ENCODE measurements around the gene GRAP2. TPM values are rescaled to one million over a fixed set of nuclear protein-coding genes. Genes with fewer than 3 reads are reported as not detected.

The GRAP2 gene
- total and polyA plus RNA-seq, 2 of the 8 experiments (the other 6 are each of a cell fraction or from before 2014, with no cell fraction given), result 0.08 TPM; not detected in 1

DNA sequence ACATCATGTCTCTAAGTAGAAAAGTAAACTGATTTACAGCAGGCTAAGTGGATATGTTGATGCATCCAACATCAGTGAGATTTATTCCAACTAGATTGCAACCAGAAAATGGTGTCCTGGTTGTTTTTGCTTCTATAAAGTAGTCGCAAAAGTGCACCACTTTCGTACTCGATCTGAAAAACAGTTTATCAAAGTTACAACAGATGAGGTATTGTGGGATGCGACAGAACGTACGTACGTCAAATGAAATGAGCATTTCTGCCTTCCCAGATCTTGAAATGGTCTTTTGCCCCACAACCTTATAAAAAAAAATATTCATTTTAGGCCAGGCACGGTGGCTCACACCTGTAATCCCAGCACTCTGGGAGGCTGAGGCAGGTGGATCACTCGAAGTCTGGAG, 13.7 kb downstream of the GRAP2 start:
- no peak overlapping the region for H2BK20ac ChIP-seq (ENCODE audit: low read length)
- H2BK15ac ChIP-seq (ENCODE audit: low read length), result no peak overlapping the region
- H3K23me2 ChIP-seq (ENCODE audit: low read depth, low read length), result no peaks in the 10 kb centered on the region
- no peak overlapping the region for H2AK5ac ChIP-seq (ENCODE audit: low read depth, low read length)
- ChIA-PET POLR2A (ENCODE audit: partially characterized antibody) (interaction anchor here (0.6 kb wide), 1 partner anchor 125 kb away, joined by 3 read pairs; no protein-coding TSS in a partner anchor), CTCF (ENCODE audit: partially characterized antibody) (interaction anchor here (0.9 to 2.6 kb wide), 4 partner anchors 11 to 107 kb away, joined by 3 to 8 read pairs (median 4); no protein-coding TSS in a partner anchor)
- H2BK5ac ChIP-seq (ENCODE audit: low read depth, low read length), result no peak overlapping the region
- H3K27ac ChIP-seq (ENCODE audit: low read depth, low read length), result no peak overlapping the region
- no peaks in the 10 kb centered on the region for H3K79me2 ChIP-seq (ENCODE audit: control insufficient read depth in 1 of 2, insufficient read depth in 2 of 2, low read length in 2 of 2)
- H4K5ac ChIP-seq (ENCODE audit: insufficient read length, low read depth, low read length), result no peak overlapping the region
- no peak overlapping the region for H4K91ac ChIP-seq (replicated peaks; ENCODE audit: insufficient read length, low read length)
- DNase-seq (ENCODE audit: low read depth in 1 of 2, low spot score in 2 of 2), result no peak
- no peak overlapping the region for H3K18ac ChIP-seq (ENCODE audit: extremely low read depth, low read length)
- 91% methylated on average over 9 of the region's 9 CpGs; no CpG with 5 or more reads in 1 of the 2 experiments for WGBS, 2 experiments (ENCODE audit: extremely low coverage in 1 of 2, insufficient coverage in 1 of 2, insufficient read length in 1 of 2, insufficient replicate concordance in 2 of 2, low coverage in 1 of 2, low lambda C conversion rate in 2 of 2, missing lambda C conversion rate in 1 of 2)
- no peak overlapping the region for H4K8ac ChIP-seq (ENCODE audit: extremely low read depth, insufficient read depth, low read length)
- H4K20me1 ChIP-seq (replicated peaks in 1 of 2; ENCODE audit: control insufficient read depth in 1 of 2, insufficient read depth in 2 of 2, low read length in 2 of 2), result no peaks in the 10 kb centered on the region
- H3K14ac ChIP-seq (ENCODE audit: insufficient read length), result no peak overlapping the region
- no peak overlapping the region for H3K9ac ChIP-seq (replicated peaks in 1 of 4; ENCODE audit: extremely low read depth in 1 of 4, low read depth in 3 of 4, low read length in 3 of 4)
- no peak for FAIRE-seq
- H3K79me1 ChIP-seq (ENCODE audit: low read depth, low read length), result no peaks in the 10 kb centered on the region
- no peak overlapping the region for H3K56ac ChIP-seq (replicated peaks; ENCODE audit: insufficient read length, low read depth, low read length)
- H3K4me2 ChIP-seq (ENCODE audit: insufficient read depth in 1 of 2, low read depth in 2 of 2, low read length in 2 of 2), result no peak overlapping the region
- H3K9me3 ChIP-seq (ENCODE audit: insufficient read depth in 2 of 2, low read depth in 1 of 2, low read length in 1 of 2), result no peaks in the 10 kb centered on the region
- H3K4ac ChIP-seq (replicated peaks; ENCODE audit: insufficient read length, low read depth, low read length), result no peak overlapping the region
- H3K4me1 ChIP-seq (replicated peaks in 1 of 4; ENCODE audit: control insufficient read depth in 3 of 4, insufficient read depth in 4 of 4, low read length in 3 of 4), result peaks cover 0 to 7% (median 3%) of the 10 kb centered on the region in 4 experiments; a peak in 6 of 7 replicates
- no peak overlapping the region for H2AFZ ChIP-seq (ENCODE audit: low read length)
- H2BK120ac ChIP-seq (replicated peaks; ENCODE audit: low read depth, low read length), result no peak overlapping the region
- H3K4me3 ChIP-seq (ENCODE audit: extremely low read depth in 1 of 4, insufficient read depth in 2 of 4, low read depth in 3 of 4, low read length in 4 of 4), result no peak overlapping the region
- H3K36me3 ChIP-seq (ENCODE audit: control insufficient read depth in 2 of 4, insufficient read depth in 4 of 4, low read length in 3 of 4), result no peaks in the 10 kb centered on the region
- H2BK12ac ChIP-seq (ENCODE audit: low read depth, low read length), result no peak overlapping the region
- no peaks in the 10 kb centered on the region for H3K27me3 ChIP-seq (replicated peaks in 1 of 4; ENCODE audit: control insufficient read depth in 3 of 4, extremely low read depth in 1 of 4, insufficient read depth in 3 of 4, low read length in 3 of 4)
- no peak overlapping the region for H3K23ac ChIP-seq (ENCODE audit: insufficient read length)
- TF ChIP-seq SIX5 (IDR thresholded peaks at IDR 0.05; ENCODE audit: low read depth, low read length), result no peak
- TF ChIP-seq SP4 (IDR thresholded peaks at IDR 0.05; ENCODE audit: low read length), result no peak
- TF ChIP-seq BRCA1 (IDR thresholded peaks at IDR 0.05; ENCODE audit: low read depth, low read length), result no peak
- TF ChIP-seq JUN (IDR thresholded peaks at IDR 0.05; ENCODE audit: low read depth, low read length), result no peak
- no peak for TF ChIP-seq GABPA (IDR thresholded peaks at IDR 0.05; ENCODE audit: borderline replicate concordance, insufficient read depth, low read length)
- TF ChIP-seq, protein P1, sequence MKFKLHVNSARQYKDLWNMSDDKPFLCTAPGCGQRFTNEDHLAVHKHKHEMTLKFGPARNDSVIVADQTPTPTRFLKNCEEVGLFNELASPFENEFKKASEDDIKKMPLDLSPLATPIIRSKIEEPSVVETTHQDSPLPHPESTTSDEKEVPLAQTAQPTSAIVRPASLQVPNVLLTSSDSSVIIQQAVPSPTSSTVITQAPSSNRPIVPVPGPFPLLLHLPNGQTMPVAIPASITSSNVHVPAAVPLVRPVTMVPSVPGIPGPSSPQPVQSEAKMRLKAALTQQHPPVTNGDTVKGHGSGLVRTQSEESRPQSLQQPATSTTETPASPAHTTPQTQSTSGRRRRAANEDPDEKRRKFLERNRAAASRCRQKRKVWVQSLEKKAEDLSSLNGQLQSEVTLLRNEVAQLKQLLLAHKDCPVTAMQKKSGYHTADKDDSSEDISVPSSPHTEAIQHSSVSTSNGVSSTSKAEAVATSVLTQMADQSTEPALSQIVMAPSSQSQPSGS (IDR thresholded peaks at IDR 0.05; ENCODE audit: low read length), result no peak
- TF ChIP-seq HDAC2 (IDR thresholded peaks at IDR 0.05; ENCODE audit: borderline replicate concordance in 1 of 2, low read depth in 2 of 2, low read length in 2 of 2), result no peak
- no peak for TF ChIP-seq BCL11A (IDR thresholded peaks at IDR 0.05; ENCODE audit: low read depth in 2 of 2, low read length in 2 of 2)
- TF ChIP-seq KDM5A (IDR thresholded peaks at IDR 0.05; ENCODE audit: low read length), result no peak
- no peak for TF ChIP-seq TCF12 (IDR thresholded peaks at IDR 0.05; ENCODE audit: low read depth, low read length)
- TF ChIP-seq CBX5 (IDR thresholded peaks at IDR 0.05; ENCODE audit: low read depth, low read length), result no peak
- no peak for TF ChIP-seq CTBP2 (IDR thresholded peaks at IDR 0.05; ENCODE audit: borderline replicate concordance, insufficient read depth, insufficient read length, low read length)
- TF ChIP-seq BACH1 (IDR thresholded peaks at IDR 0.05; ENCODE audit: low read length), result no peak

Measured in H1 (cell line).